NT2/D1 (cell line): ENCODE results near the gene EFCAB6.

Experiments
- SUZ12 ChIP-seq: IDR thresholded peaks from 2 replicates; pipeline ENCODE4 v1.6.1; 2011; ENCODE audit not compliant: insufficient read length, insufficient read depth; ENCODE audit errors: extremely low read depth
- YY1 ChIP-seq: IDR thresholded peaks from 2 replicates; pipeline ENCODE4 v1.6.1; 2011; ENCODE audit not compliant: insufficient read length, insufficient read depth
- ZNF274 ChIP-seq: IDR thresholded peaks from 2 replicates; pipeline ENCODE4 v1.6.1; 2011; ENCODE audit warnings: mild to moderate bottlenecking, low read depth, low read length

- TF ChIP-seq ZNF274: no peak
- no peak for TF ChIP-seq YY1
- TF ChIP-seq SUZ12: no peak
Measured at GRCh38 chr22:43819421-43819921, 7.4 kb upstream of the EFCAB6 start.
